ENCODE data around the gene TRMT2A.

GRCh38 chr22:20148414-20148813, 31.4 kb upstream of the TRMT2A start:
- TF ChIP-seq MAX (IDR thresholded peaks at IDR 0.05): no peak
- TF ChIP-seq EP300 (IDR thresholded peaks at IDR 0.05; ENCODE audit: borderline replicate concordance): no peak
- TF ChIP-seq CREB1 (IDR thresholded peaks at IDR 0.05; ENCODE audit: low read depth): no peak
- TF ChIP-seq EGR1 (IDR thresholded peaks at IDR 0.05): no peak
- no peak for TF ChIP-seq ZBTB7A (IDR thresholded peaks at IDR 0.05; ENCODE audit: low read depth)
- TF ChIP-seq YY1 (IDR thresholded peaks at IDR 0.05; ENCODE audit: low read depth): no peak
- TF ChIP-seq FOXM1 (IDR thresholded peaks at IDR 0.05; ENCODE audit: borderline replicate concordance, low read depth): no peak
- TF ChIP-seq TAF1 (IDR thresholded peaks at IDR 0.05; ENCODE audit: low read depth): no peak
- TF ChIP-seq REST (IDR thresholded peaks at IDR 0.05; ENCODE audit: low read depth): no peak
- TF ChIP-seq TEAD4 (IDR thresholded peaks at IDR 0.05): no peak
- no peak for TF ChIP-seq NFIC (IDR thresholded peaks at IDR 0.05)
- TF ChIP-seq USF1 (IDR thresholded peaks at IDR 0.05): no peak
- no peak for TF ChIP-seq RAD21 (IDR thresholded peaks at IDR 0.05; ENCODE audit: low read depth)

All from Ishikawa (cell line).